Measurements from ENCODE around the gene DDX17.

- TF ChIP-seq TAF1 (IDR thresholded peaks at IDR 0.05; ENCODE audit: low read depth, low read length) (no peak), POLR2A (IDR thresholded peaks at IDR 0.05; ENCODE audit: low read depth, low read length) (no peak), POLR2AphosphoS5 (IDR thresholded peaks at IDR 0.05; ENCODE audit: low read depth, low read length) (no peak), PAX5 (IDR thresholded peaks at IDR 0.05; ENCODE audit: insufficient read depth, low read length, severe bottlenecking) (no peak), SPI1 (IDR thresholded peaks at IDR 0.05; ENCODE audit: low read depth, low read length) (no peak)
These were observed 51.6 kb downstream of the DDX17 start for GRCh38 chr22:38454353-38455075.
